ENCODE measurements around the gene RAD50.

RAD50 gene

DNA sequence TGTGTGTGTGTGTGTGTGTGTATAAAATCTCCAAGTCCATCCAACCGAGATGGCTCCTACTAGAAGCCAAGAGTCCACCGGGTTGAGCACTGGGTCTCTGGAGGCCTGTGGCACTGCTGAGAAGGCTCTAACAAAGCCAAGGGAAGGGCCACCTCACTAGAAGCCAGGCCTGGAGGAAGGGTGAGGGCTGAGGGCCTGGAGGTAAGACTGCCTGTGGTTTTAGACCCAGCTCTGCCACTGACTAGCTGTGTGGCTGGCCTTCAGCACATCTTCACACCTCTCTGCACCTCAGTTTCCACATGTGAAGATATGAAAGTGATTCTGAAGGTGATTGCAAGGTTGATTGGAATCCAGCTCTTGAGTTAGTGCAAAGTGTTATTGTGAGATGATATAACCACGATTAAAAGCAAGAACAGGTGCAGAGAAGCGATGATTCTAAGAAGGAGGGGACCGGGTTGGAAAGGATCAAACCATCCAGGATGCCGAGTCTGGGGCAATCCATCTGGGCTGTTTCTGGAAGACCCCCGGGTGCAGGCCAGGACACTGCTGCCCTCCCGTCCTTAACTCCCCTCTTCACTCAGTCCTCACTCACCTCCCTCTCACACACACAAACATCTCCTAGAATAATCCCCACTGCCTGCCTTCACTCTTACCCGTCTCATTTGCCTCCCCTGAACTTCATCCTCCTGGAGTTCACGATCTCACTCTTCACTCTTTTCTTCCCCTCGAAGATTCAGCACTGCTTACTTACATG is 119.3 kb downstream of the RAD50 start:
- no peak overlapping the region for H3K4me3 ChIP-seq (replicated peaks in 1 of 2; ENCODE audit: low read depth in 2 of 2, low read length in 2 of 2)
- TF ChIP-seq CTCF (IDR thresholded peaks at IDR 0.05; ENCODE audit: low read depth, low read length) = no peak
- DNase-seq (ENCODE audit: low read depth in 2 of 2) = no peak

DNA sequence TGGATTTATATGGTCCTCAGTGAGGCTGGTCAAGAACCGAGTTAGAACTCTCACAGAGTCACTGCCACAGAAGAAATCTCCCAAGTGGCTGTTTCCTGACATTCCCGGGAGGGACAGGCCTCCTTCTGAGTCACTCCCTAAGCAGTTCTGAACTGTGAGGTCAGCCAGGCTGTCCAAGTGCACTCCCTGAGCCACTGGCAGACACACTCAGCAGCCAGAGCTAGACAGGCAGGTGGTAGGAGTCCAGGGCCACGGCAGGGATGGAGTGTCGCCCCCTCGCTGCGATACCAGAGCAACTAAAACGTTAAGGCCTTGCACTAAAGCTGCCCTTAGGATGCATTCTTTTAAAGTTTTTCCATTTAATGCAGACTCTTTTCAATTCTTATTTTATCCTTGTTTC is 120.4 kb downstream of the RAD50 start:
- TF ChIP-seq CTCF (IDR thresholded peaks at IDR 0.05; ENCODE audit: low read depth, low read length) = peak; percentile 61

GRCh38 chr5:132677682-132678400 is 121.1 kb downstream of the RAD50 start:
- no peak for TF ChIP-seq CTCF (IDR thresholded peaks at IDR 0.05; ENCODE audit: low read depth, low read length)

More for the DNA sequence above, 120.4 kb downstream of the RAD50 start:
- no peak overlapping the region for H3K4me3 ChIP-seq (replicated peaks in 1 of 2; ENCODE audit: low read depth in 2 of 2, low read length in 2 of 2)
- DNase-seq (ENCODE audit: low read depth in 2 of 2) = peak; percentile 74 to 91

GRCh38 chr5:132678735-132679134 is 122.0 kb downstream of the RAD50 start:
- no peak overlapping the region for H3K4me3 ChIP-seq (replicated peaks in 1 of 2; ENCODE audit: low read depth in 2 of 2, low read length in 2 of 2)
- no peak for DNase-seq (ENCODE audit: low read depth in 2 of 2)
- TF ChIP-seq CTCF (IDR thresholded peaks at IDR 0.05; ENCODE audit: low read depth, low read length) = no peak

More at GRCh38 chr5:132677682-132678400, 121.1 kb downstream of the RAD50 start:
- H3K4me3 ChIP-seq (replicated peaks in 1 of 2; ENCODE audit: low read depth in 2 of 2, low read length in 2 of 2) = no peak overlapping the region
- DNase-seq (ENCODE audit: low read depth in 2 of 2) = no peak

DNA sequence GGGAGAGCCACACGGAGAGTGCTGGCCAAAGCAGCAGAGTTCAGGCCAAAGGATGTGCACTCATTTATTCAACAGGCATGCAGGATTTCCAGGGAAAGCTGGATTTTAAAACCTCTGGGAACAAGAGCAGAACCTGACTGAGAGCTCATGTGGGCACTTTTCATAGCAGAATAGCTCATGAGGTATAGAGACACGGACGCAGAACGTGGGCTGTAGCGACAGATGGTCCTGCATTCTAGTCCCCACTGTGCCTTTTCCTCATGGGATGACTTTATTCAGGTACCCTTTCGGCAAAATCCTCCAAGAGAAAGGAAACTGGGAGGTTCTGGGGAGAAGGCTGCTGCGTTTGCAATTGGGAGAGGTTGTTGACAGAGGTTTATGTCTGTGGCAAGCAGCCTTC is 122.4 kb downstream of the RAD50 start:
- no peak for TF ChIP-seq CTCF (IDR thresholded peaks at IDR 0.05; ENCODE audit: low read depth, low read length)
- DNase-seq (ENCODE audit: low read depth in 2 of 2) = no peak
- no peak overlapping the region for H3K4me3 ChIP-seq (replicated peaks in 1 of 2; ENCODE audit: low read depth in 2 of 2, low read length in 2 of 2)

DNA sequence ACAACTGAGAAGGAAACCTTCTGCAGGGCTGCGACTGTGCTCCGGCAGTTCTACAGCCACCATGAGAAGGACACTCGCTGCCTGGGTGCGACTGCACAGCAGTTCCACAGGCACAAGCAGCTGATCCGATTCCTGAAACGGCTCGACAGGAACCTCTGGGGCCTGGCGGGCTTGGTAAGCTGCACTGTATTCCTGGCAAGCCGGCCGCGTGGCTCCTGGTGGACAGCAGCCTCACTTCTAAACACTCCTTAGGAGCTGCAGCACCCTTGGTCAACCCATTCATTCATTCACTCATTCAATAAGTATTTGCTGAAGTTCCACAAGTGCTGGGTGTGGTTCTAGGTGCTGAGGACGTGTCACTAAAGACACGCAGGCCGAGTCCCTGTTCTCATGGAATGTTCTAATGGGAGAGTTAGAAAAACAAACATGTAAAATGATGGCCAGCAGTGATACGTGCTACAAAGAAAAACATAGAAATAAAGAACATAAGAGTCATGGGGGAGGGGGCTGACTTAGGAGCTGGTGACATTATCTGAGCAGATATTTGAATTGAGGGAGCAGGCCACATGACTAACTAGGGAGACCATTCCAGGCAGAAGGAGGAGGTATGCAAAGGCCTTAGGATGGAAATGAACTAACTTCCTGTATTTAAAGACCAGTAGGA is 123.1 kb downstream of the RAD50 start:
- no peak overlapping the region for H3K4me3 ChIP-seq (replicated peaks in 1 of 2; ENCODE audit: low read depth in 2 of 2, low read length in 2 of 2)
- TF ChIP-seq CTCF (IDR thresholded peaks at IDR 0.05; ENCODE audit: low read depth, low read length) = no peak
- DNase-seq (ENCODE audit: low read depth in 2 of 2) = peak in 1 of 2 donors; percentile 25

Measured in cardiac fibroblast (primary cell).